K562 (cell line): ENCODE results near the gene FGF1.

Source experiments
- CTCF ChIP-seq, 3 experiments: IDR thresholded peaks in 2 of 3; conservative IDR thresholded peaks in 1 of 3; 2 replicates each; pipeline ENCODE4 v1.5.1; 2011 to 2012; ENCODE audit warnings: low read length in 3 of 3, mild to moderate bottlenecking in 3 of 3, control low read depth in 2 of 3, improper control_type of control experiment in 1 of 3, inconsistent platforms in 1 of 3, low read depth in 1 of 3, mixed read lengths in 1 of 3, moderate library complexity in 1 of 3; ENCODE audit not compliant: insufficient read depth in 2 of 3
- GABPB1 ChIP-seq: sonication (generic); formaldehyde crosslinking; IDR thresholded peaks from 2 replicates; pipeline ENCODE4 v1.8.0; 2022; ENCODE audit warnings: mild to moderate bottlenecking, missing genetic modification reagents
- POLR2A ChIP-seq: fragments of 450-650 bp; conservative IDR thresholded peaks from 2 replicates; pipeline ENCODE4 v1.6.1; 2016

- TF ChIP-seq GABPB1 (CRISPR knock-in tag) (no peak), POLR2A (no peak), CTCF (IDR thresholded peaks at IDR 0.05 in 2 of 3, conservative IDR thresholded peaks at IDR 0.05 in 1 of 3; ENCODE audit: insufficient read depth in 2 of 3, low read depth in 1 of 3, low read length in 3 of 3) (no peak)
These were observed 36.3 kb upstream of the FGF1 start for GRCh38 chr5:142722146-142722545.
